B cell (primary cell): ENCODE results near the gene ZNF716. TPM values are rescaled to one million over a fixed set of nuclear protein-coding genes. Genes with fewer than 3 reads are reported as not detected.

Experiments used
- ATAC-seq: fragments of 200-7000 bp; cut with Tn5 transposase; one replicate; pipeline ENCODE4 v1.10.0; 2021; ENCODE audit warnings: low read depth, mild to moderate bottlenecking, moderate number of reproducible peaks, moderate library complexity
- CTCF ChIA-PET: fragments of 350-600 bp; sonication (Branson Sonifier 250); formaldehyde crosslinking; loops from one replicate; lab custom pipeline; 2021; ENCODE audit warnings: antibody characterized with exemption, inconsistent platforms; lab: Charles Lee
- POLR2A ChIA-PET: fragments of 350-600 bp; sonication (Branson Sonifier 250); formaldehyde crosslinking; loops from one replicate; lab custom pipeline; 2021; ENCODE audit warnings: antibody characterized with exemption; lab: Charles Lee
- DNase-seq: peaks from one replicate; pipeline ENCODE4 v3.0.0; 2013
- H2AFZ ChIP-seq: 2 replicates; pipeline ENCODE4 v1.6.1; 2012; ENCODE audit warnings: mild to moderate bottlenecking, low read depth, low read length; ENCODE audit not compliant: insufficient read depth, poor library complexity, severe bottlenecking
- H3K27ac ChIP-seq, 2 donors: 1 replicate in 1 of 2; 2 replicates in 1 of 2; pipeline ENCODE4 v1.5.1; 2012 to 2013; ENCODE audit warnings: low read length in 2 of 2, mild to moderate bottlenecking in 2 of 2, moderate library complexity in 1 of 2
- H3K27me3 ChIP-seq, 4 experiments: fragments of 200-600 bp in 1 of 4; sonication (generic) in 1 of 4; replicated peaks in 1 of 4; 1 replicate in 2 of 4; 2 replicates in 2 of 4; pipeline versions ENCODE4 v1.6.1 to v1.7.0; 2013 to 2016; ENCODE audit warnings: low read length in 3 of 4, mild to moderate bottlenecking in 2 of 4, mixed read lengths in 1 of 4, moderate library complexity in 1 of 4; ENCODE audit not compliant: insufficient read depth in 4 of 4, control insufficient read depth in 3 of 4; ENCODE audit errors: control extremely low read depth in 1 of 4
- H3K36me3 ChIP-seq, 2 experiments: replicated peaks in 1 of 2; 1 replicate in 1 of 2; 2 replicates in 1 of 2; pipeline versions ENCODE4 v1.6.1 to v1.7.1; 2013; ENCODE audit warnings: low read length in 1 of 2; ENCODE audit not compliant: insufficient read depth in 2 of 2, control insufficient read depth in 1 of 2; ENCODE audit errors: control extremely low read depth in 1 of 2, extremely low read depth in 1 of 2
- H3K4me1 ChIP-seq, 2 donors: fragments of 200-600 bp in 1 of 2; sonication (generic) in 1 of 2; 1 replicate in 1 of 2; 2 replicates in 1 of 2; pipeline versions ENCODE4 v1.5.1 to v1.6.1; 2013 to 2017; ENCODE audit warnings: low read length in 2 of 2; ENCODE audit not compliant: control insufficient read depth in 2 of 2, insufficient read depth in 2 of 2
- H3K4me2 ChIP-seq: replicated peaks from 2 replicates; pipeline ENCODE3; 2012; ENCODE audit warnings: mild to moderate bottlenecking, low read depth, low read length; ENCODE audit not compliant: poor library complexity, severe bottlenecking
- H3K4me3 ChIP-seq, 5 experiments: fragments of 200-600 bp in 1 of 5; sonication (generic) in 1 of 5; 1 replicate in 3 of 5; 2 replicates in 2 of 5; pipeline versions ENCODE4 v1.5.1 to v1.7.0; 2011 to 2016; ENCODE audit warnings: low read length in 4 of 5, mild to moderate bottlenecking in 4 of 5, low read depth in 2 of 5, control low read depth in 1 of 5, moderate library complexity in 1 of 5; ENCODE audit not compliant: insufficient read depth in 1 of 5; ENCODE audit errors: control extremely low read depth in 1 of 5, extremely low read depth in 1 of 5
- H3K79me2 ChIP-seq: fragments of 200-600 bp; sonication (generic); one replicate; pipeline ENCODE4 v1.6.0; 2016; ENCODE audit warnings: low read length; ENCODE audit not compliant: control insufficient read depth, insufficient read depth
- H3K9ac ChIP-seq: fragments of 200-600 bp; sonication (generic); 2 replicates; pipeline ENCODE4 v1.6.1; 2017; ENCODE audit warnings: mild to moderate bottlenecking, low read length, moderate library complexity
- H3K9me3 ChIP-seq, 3 donors: one replicate each; pipeline versions ENCODE4 v1.6.1 to v1.7.1; 2013; ENCODE audit warnings: low read length in 2 of 3; ENCODE audit not compliant: control insufficient read depth in 2 of 3, insufficient read depth in 1 of 3; ENCODE audit errors: control extremely low read depth in 1 of 3
- H4K20me1 ChIP-seq: 2 replicates; pipeline ENCODE4 v1.6.0; 2012; ENCODE audit warnings: mild to moderate bottlenecking, low read length; ENCODE audit not compliant: insufficient read depth, control insufficient read depth, poor library complexity, severe bottlenecking
- H3K27ac Mint-ChIP-seq: one replicate; pipeline ENCODE4 v1.8.0; 2021; ENCODE audit warnings: mixed read lengths
- H3K27me3 Mint-ChIP-seq: one replicate; pipeline ENCODE4 v1.8.0; 2021; ENCODE audit warnings: mixed read lengths
- H3K4me1 Mint-ChIP-seq: one replicate; pipeline ENCODE4 v1.8.0; 2021; ENCODE audit warnings: mixed read lengths
- H3K4me3 Mint-ChIP-seq: one replicate; pipeline ENCODE4 v1.8.0; 2021; ENCODE audit warnings: mixed read lengths
- H3K9me3 Mint-ChIP-seq: one replicate; pipeline ENCODE4 v1.8.0; 2022; ENCODE audit warnings: mixed read lengths; ENCODE audit not compliant: insufficient read depth
- EZH2 ChIP-seq: IDR thresholded peaks from 2 replicates; pipeline ENCODE4 v1.6.1; 2012; ENCODE audit warnings: borderline replicate concordance, low read depth, mild to moderate bottlenecking, moderate library complexity, low read length; ENCODE audit not compliant: insufficient read depth, poor library complexity, severe bottlenecking
- WGBS: methylation state at CpG from one replicate; pipeline ENCODE4 v1.1.5; 2013; ENCODE audit warnings: missing lambda C conversion rate; ENCODE audit not compliant: insufficient coverage; 5-methylcytosine and 5-hydroxymethylcytosine counted together
- intact Hi-C: fragments of 100-400 bp; cut with micrococcal nuclease; formaldehyde crosslinking; loops from one replicate; pipeline ENCODE4 v1.10.0; 2022
- polyA plus RNA-seq: library from polyadenylated mRNA; depleted of rRNA; stranded (reverse); fragments of >200 nt; gene quantifications from 2 replicates; pipeline ENCODE4 v1.2.3, GENCODE V29; 2012
- total RNA-seq, 2 donors: library from RNA; stranded (reverse); fragments of 120-200 nt in 1 of 2; gene quantifications; 1 replicate in 1 of 2; 2 replicates in 1 of 2; pipeline versions ENCODE4 v1.2.3 to v1.2.4, GENCODE V29; 2013 to 2022
- TF ChIP-seq, protein P1 (sequence below): fragments of 200-600 bp; IDR thresholded peaks from one replicate; pipeline ENCODE4 v1.8.0; 2022; ENCODE audit warnings: antibody characterized with exemption, mild to moderate bottlenecking

ZNF716 gene
- total and polyA plus RNA-seq, 2 donors (not counting 1 experiment from before 2014, with no cell fraction given), result not detected

- H3K4me3 ChIP-seq, result no peak overlapping the region
- Mint-ChIP-seq H3K4me1 (no peaks in the 10 kb centered on the region), H3K9me3 (no peaks in the 10 kb centered on the region), H3K27ac (no peak overlapping the region), H3K27me3 (no peaks in the 10 kb centered on the region), H3K4me3 (no peak overlapping the region)
- TF ChIP-seq EZH2, result no peak
- TF ChIP-seq, protein P1, sequence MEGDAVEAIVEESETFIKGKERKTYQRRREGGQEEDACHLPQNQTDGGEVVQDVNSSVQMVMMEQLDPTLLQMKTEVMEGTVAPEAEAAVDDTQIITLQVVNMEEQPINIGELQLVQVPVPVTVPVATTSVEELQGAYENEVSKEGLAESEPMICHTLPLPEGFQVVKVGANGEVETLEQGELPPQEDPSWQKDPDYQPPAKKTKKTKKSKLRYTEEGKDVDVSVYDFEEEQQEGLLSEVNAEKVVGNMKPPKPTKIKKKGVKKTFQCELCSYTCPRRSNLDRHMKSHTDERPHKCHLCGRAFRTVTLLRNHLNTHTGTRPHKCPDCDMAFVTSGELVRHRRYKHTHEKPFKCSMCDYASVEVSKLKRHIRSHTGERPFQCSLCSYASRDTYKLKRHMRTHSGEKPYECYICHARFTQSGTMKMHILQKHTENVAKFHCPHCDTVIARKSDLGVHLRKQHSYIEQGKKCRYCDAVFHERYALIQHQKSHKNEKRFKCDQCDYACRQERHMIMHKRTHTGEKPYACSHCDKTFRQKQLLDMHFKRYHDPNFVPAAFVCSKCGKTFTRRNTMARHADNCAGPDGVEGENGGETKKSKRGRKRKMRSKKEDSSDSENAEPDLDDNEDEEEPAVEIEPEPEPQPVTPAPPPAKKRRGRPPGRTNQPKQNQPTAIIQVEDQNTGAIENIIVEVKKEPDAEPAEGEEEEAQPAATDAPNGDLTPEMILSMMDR, result no peak
- no peaks in the 10 kb centered on the region for H3K27me3 ChIP-seq
- H3K79me2 ChIP-seq, result no peaks in the 10 kb centered on the region
- intact Hi-C loops, result no loop called here
- no peak overlapping the region for H3K9ac ChIP-seq
- H2AFZ ChIP-seq, result no peak overlapping the region
- H3K36me3 ChIP-seq, result no peaks in the 10 kb centered on the region
- H3K4me1 ChIP-seq, result no peaks in the 10 kb centered on the region
- DNase-seq (no peak), ATAC-seq (no peak)
- POLR2A ChIA-PET, result no interaction called here
- no peak overlapping the region for H3K27ac ChIP-seq
- H3K4me2 ChIP-seq, result no peak overlapping the region
- peaks cover 0 to 41% (median 0%) of the 10 kb centered on the region in 3 donors for H3K9me3 ChIP-seq
- CTCF ChIA-PET, result no interaction called here
- no peaks in the 10 kb centered on the region for H4K20me1 ChIP-seq
- 53% methylated on average over 12 of the region's 24 CpGs for WGBS
Measured at GRCh38 chr7:57404967-57405421, 45.0 kb upstream of the ZNF716 start.

DNA sequence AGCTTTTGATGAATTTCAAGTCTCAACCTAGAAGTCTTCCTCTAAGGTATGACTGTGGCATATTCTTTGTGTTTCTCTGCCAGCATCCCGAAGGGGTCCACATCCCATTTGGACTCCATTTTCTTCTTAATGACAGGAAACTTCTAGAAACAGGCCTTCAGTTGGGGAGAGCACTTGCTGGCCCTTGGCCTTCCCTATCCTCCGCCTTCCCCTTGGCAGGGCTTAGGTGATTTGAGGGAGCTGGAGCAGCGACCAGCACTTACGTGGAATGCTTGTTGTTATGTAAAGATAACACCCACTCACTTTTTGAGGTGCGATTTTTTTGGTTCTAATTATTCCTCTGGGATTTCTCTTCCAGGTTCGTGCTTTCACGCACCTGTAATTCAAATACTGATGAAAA lies 42.9 kb upstream of the ZNF716 start:
- POLR2A ChIA-PET, result no interaction called here
- Mint-ChIP-seq H3K27me3 (no peaks in the 10 kb centered on the region), H3K27ac (no peak overlapping the region), H3K9me3 (no peaks in the 10 kb centered on the region), H3K4me1 (no peaks in the 10 kb centered on the region), H3K4me3 (no peak overlapping the region)
- intact Hi-C loops, result no loop called here
- DNase-seq, result no peak
- Histone ChIP-seq H3K4me3 (no peak overlapping the region), H3K27ac (no peak overlapping the region), H3K4me1 (no peaks in the 10 kb centered on the region), H4K20me1 (no peaks in the 10 kb centered on the region), H3K27me3 (no peaks in the 10 kb centered on the region), H3K9me3 (peaks cover 0 to 44% (median 0%) of the 10 kb centered on the region in 3 donors), H2AFZ (no peak overlapping the region), H3K79me2 (no peaks in the 10 kb centered on the region), H3K36me3 (no peaks in the 10 kb centered on the region), H3K4me2 (no peak overlapping the region), H3K9ac (no peak overlapping the region)
- CTCF ChIA-PET, result no interaction called here
- no peak for ATAC-seq
- no CpG with 5 or more reads among the region's 7 CpGs for WGBS
- no peak for TF ChIP-seq EZH2
- TF ChIP-seq, protein P1, result no peak
